Measurements from ENCODE around the gene GDPGP1. TPM values are rescaled to one million over a fixed set of nuclear protein-coding genes. Genes with fewer than 3 reads are reported as not detected.

The GDPGP1 gene
- total RNA-seq, 1 experiment from 2014 or later: 6.6 TPM

GRCh38 chr15:90191794-90192509, 42.1 kb upstream of the GDPGP1 start:
- no peak overlapping the region for H3K4me2 ChIP-seq (ENCODE audit: low read length)
- no peaks in the 10 kb centered on the region for H3F3A ChIP-seq (ENCODE audit: low read length, unreplicated experiment)
- POLR2A ChIA-PET (ENCODE audit: unreplicated experiment): no interaction called here
- H3K27me3 ChIP-seq (ENCODE audit: low read length): no peaks in the 10 kb centered on the region
- no peak overlapping the region for H3K4me3 ChIP-seq (ENCODE audit: low read length)
- BruUV-seq (replicated peaks): no TSS peak
- H3K36me3 ChIP-seq (ENCODE audit: low read depth, low read length): no peaks in the 10 kb centered on the region
- intact Hi-C loops (cut with micrococcal nuclease): no loop called here
- no peaks in the 10 kb centered on the region for H4K20me1 ChIP-seq (ENCODE audit: low read length)
- H3K4me1 ChIP-seq (ENCODE audit: insufficient read depth, low read length): peaks cover 7% of the 10 kb centered on the region
- CTCF ChIA-PET: interaction anchor here (0.6 kb wide), 2 partner anchors 7 to 518 kb away, joined by 3 to 5 read pairs; no protein-coding TSS in a partner anchor
- H3K9ac ChIP-seq (ENCODE audit: low read length): no peak overlapping the region
- no peaks in the 10 kb centered on the region for H3K9me3 ChIP-seq (ENCODE audit: low read length)
- no peaks in the 10 kb centered on the region for H3K9me2 ChIP-seq (replicated peaks; ENCODE audit: low read length)
- no peak overlapping the region for H3K27ac ChIP-seq (ENCODE audit: low read length)
- H2AFZ ChIP-seq (ENCODE audit: low read length): no peak overlapping the region
- no peaks in the 10 kb centered on the region for H3K79me2 ChIP-seq (ENCODE audit: low read length)
- DNase-seq: no peak
- 0 out of 2 replicates have a peak, but pooled peaks have one; percentile 27 for ATAC-seq
- TF ChIP-seq EZH2phosphoT487 (IDR thresholded peaks at IDR 0.05; ENCODE audit: borderline replicate concordance, low read length) (no peak), EZH2 (IDR thresholded peaks at IDR 0.05; ENCODE audit: low read length, unreplicated experiment) (no peak)
- TF ChIP-seq, protein P1, sequence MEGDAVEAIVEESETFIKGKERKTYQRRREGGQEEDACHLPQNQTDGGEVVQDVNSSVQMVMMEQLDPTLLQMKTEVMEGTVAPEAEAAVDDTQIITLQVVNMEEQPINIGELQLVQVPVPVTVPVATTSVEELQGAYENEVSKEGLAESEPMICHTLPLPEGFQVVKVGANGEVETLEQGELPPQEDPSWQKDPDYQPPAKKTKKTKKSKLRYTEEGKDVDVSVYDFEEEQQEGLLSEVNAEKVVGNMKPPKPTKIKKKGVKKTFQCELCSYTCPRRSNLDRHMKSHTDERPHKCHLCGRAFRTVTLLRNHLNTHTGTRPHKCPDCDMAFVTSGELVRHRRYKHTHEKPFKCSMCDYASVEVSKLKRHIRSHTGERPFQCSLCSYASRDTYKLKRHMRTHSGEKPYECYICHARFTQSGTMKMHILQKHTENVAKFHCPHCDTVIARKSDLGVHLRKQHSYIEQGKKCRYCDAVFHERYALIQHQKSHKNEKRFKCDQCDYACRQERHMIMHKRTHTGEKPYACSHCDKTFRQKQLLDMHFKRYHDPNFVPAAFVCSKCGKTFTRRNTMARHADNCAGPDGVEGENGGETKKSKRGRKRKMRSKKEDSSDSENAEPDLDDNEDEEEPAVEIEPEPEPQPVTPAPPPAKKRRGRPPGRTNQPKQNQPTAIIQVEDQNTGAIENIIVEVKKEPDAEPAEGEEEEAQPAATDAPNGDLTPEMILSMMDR (conservative IDR thresholded peaks at IDR 0.05; ENCODE audit: low read depth, low read length): no peak

- Histone ChIP-seq H3K4me2 (ENCODE audit: low read length) (no peak overlapping the region), H3K36me3 (ENCODE audit: low read depth, low read length) (no peaks in the 10 kb centered on the region), H4K20me1 (ENCODE audit: low read length) (no peaks in the 10 kb centered on the region), H2AFZ (ENCODE audit: low read length) (no peak overlapping the region), H3K27me3 (ENCODE audit: low read length) (no peaks in the 10 kb centered on the region), H3K27ac (ENCODE audit: low read length) (no peak overlapping the region), H3F3A (ENCODE audit: low read length, unreplicated experiment) (no peaks in the 10 kb centered on the region), H3K4me3 (ENCODE audit: low read length) (no peak overlapping the region), H3K4me1 (ENCODE audit: insufficient read depth, low read length) (peaks cover 7% of the 10 kb centered on the region), H3K9me3 (ENCODE audit: low read length) (no peaks in the 10 kb centered on the region), H3K9ac (ENCODE audit: low read length) (no peak overlapping the region), H3K79me2 (ENCODE audit: low read length) (no peaks in the 10 kb centered on the region), H3K9me2 (replicated peaks; ENCODE audit: low read length) (no peaks in the 10 kb centered on the region)
- intact Hi-C loops (cut with micrococcal nuclease): no loop called here
- ATAC-seq (no peak), DNase-seq (no peak)
- POLR2A ChIA-PET (ENCODE audit: unreplicated experiment): no interaction called here
- CTCF ChIA-PET: interaction anchor here (0.6 kb wide), 1 partner anchor 517 kb away, joined by 3 read pairs; no protein-coding TSS in a partner anchor
- BruUV-seq (replicated peaks): no TSS peak
- TF ChIP-seq, protein P1 (conservative IDR thresholded peaks at IDR 0.05; ENCODE audit: low read depth, low read length): no peak
- TF ChIP-seq EZH2 (IDR thresholded peaks at IDR 0.05; ENCODE audit: low read length, unreplicated experiment): no peak
- no peak for TF ChIP-seq EZH2phosphoT487 (IDR thresholded peaks at IDR 0.05; ENCODE audit: borderline replicate concordance, low read length)
These were observed 40.8 kb upstream of the GDPGP1 start for GRCh38 chr15:90192961-90193786.
